WTC11 (cell line): ENCODE results near the gene MATR3. TPM values are rescaled to one million over a fixed set of nuclear protein-coding genes. Genes with fewer than 3 reads are reported as not detected.

Source experiments
- CBFB ChIP-seq: sonication (generic); formaldehyde crosslinking; IDR thresholded peaks from 2 replicates; pipeline ENCODE4 v1.8.1; 2022; ENCODE audit warnings: mild to moderate bottlenecking, low read depth, missing genetic modification reagents
- CREM ChIP-seq: sonication (generic); formaldehyde crosslinking; IDR thresholded peaks from 2 replicates; pipeline ENCODE4 v1.8.1; 2022; ENCODE audit warnings: mild to moderate bottlenecking, missing genetic modification reagents, moderate library complexity
- CTCF ChIP-seq: fragments of 200-600 bp; IDR thresholded peaks from 2 replicates; pipeline ENCODE4 v1.8.0; 2022; ENCODE audit warnings: antibody characterized with exemption
- E2F5 ChIP-seq: sonication (generic); formaldehyde crosslinking; IDR thresholded peaks from 2 replicates; pipeline ENCODE4 v1.8.1; 2022; ENCODE audit warnings: mild to moderate bottlenecking, moderate library complexity, missing genetic modification reagents
- ERG ChIP-seq: fragments of 250-450 bp; sonication (Bioruptor Pico); IDR thresholded peaks from 2 replicates; pipeline ENCODE4 v1.8.0; 2021; ENCODE audit warnings: mild to moderate bottlenecking
- ESRRA ChIP-seq: sonication (generic); formaldehyde crosslinking; IDR thresholded peaks from 2 replicates; pipeline ENCODE4 v1.8.1; 2022; ENCODE audit warnings: mild to moderate bottlenecking, missing genetic modification reagents, borderline replicate concordance
- FOXK1 ChIP-seq: sonication (generic); formaldehyde crosslinking; IDR thresholded peaks from 2 replicates; pipeline ENCODE4 v1.8.0; 2022; ENCODE audit warnings: mild to moderate bottlenecking, moderate library complexity, missing genetic modification reagents
- FOXP1 ChIP-seq: sonication (generic); formaldehyde crosslinking; IDR thresholded peaks from 2 replicates; pipeline ENCODE4 v1.8.0; 2022; ENCODE audit warnings: missing genetic modification reagents, mild to moderate bottlenecking, moderate library complexity, borderline replicate concordance
- HMGXB4 ChIP-seq: sonication (generic); formaldehyde crosslinking; IDR thresholded peaks from 2 replicates; pipeline ENCODE4 v1.8.1; 2023; ENCODE audit warnings: mild to moderate bottlenecking, moderate library complexity, missing genetic modification reagents
- MXD4 ChIP-seq: fragments of 250-450 bp; sonication (Bioruptor Pico); IDR thresholded peaks from 2 replicates; pipeline ENCODE4 v1.8.0; 2021; ENCODE audit warnings: mild to moderate bottlenecking, moderate library complexity, borderline replicate concordance
- NFATC4 ChIP-seq: fragments of 250-450 bp; sonication (Bioruptor Pico); IDR thresholded peaks from 2 replicates; pipeline ENCODE4 v1.9.0; 2021; ENCODE audit warnings: mild to moderate bottlenecking
- NFE2L1 ChIP-seq: sonication (generic); formaldehyde crosslinking; IDR thresholded peaks from 2 replicates; pipeline ENCODE4 v1.8.1; 2023; ENCODE audit warnings: missing genetic modification reagents
- OVOL2 ChIP-seq: fragments of 250-450 bp; sonication (Bioruptor Pico); IDR thresholded peaks from 2 replicates; pipeline ENCODE4 v1.9.0; 2021; ENCODE audit warnings: mild to moderate bottlenecking, borderline replicate concordance
- RORB ChIP-seq: fragments of 250-450 bp; sonication (Bioruptor Pico); IDR thresholded peaks from 2 replicates; pipeline ENCODE4 v1.9.0; 2021; ENCODE audit warnings: mild to moderate bottlenecking
- SMAD4 ChIP-seq: sonication (generic); formaldehyde crosslinking; IDR thresholded peaks from 2 replicates; pipeline ENCODE4 v1.8.0; 2022; ENCODE audit warnings: mild to moderate bottlenecking, missing genetic modification reagents
- SP1 ChIP-seq: sonication (generic); formaldehyde crosslinking; conservative IDR thresholded peaks from 2 replicates; pipeline ENCODE4 v1.8.1; 2022; ENCODE audit warnings: missing genetic modification reagents
- TEAD1 ChIP-seq: sonication (generic); formaldehyde crosslinking; IDR thresholded peaks from 2 replicates; pipeline ENCODE4 v1.8.0; 2022; ENCODE audit warnings: mild to moderate bottlenecking, missing genetic modification reagents
- ZBTB43 ChIP-seq: sonication (generic); formaldehyde crosslinking; IDR thresholded peaks from 2 replicates; pipeline ENCODE4 v1.8.1; 2023; ENCODE audit warnings: mild to moderate bottlenecking, missing genetic modification reagents
- ZNF121 ChIP-seq: sonication (generic); formaldehyde crosslinking; IDR thresholded peaks from 2 replicates; pipeline ENCODE4 v1.8.0; 2023; ENCODE audit warnings: missing genetic modification reagents
- ZNF263 ChIP-seq: sonication (generic); formaldehyde crosslinking; IDR thresholded peaks from 2 replicates; pipeline ENCODE4 v1.8.1; 2022; ENCODE audit warnings: low read depth, mild to moderate bottlenecking, moderate library complexity, missing genetic modification reagents
- ZNF416 ChIP-seq: fragments of 250-450 bp; sonication (Bioruptor Pico); IDR thresholded peaks from 2 replicates; pipeline ENCODE4 v1.9.0; 2021; ENCODE audit warnings: mild to moderate bottlenecking, inconsistent platforms
- ZNF532 ChIP-seq: fragments of 250-450 bp; sonication (Bioruptor Pico); IDR thresholded peaks from 2 replicates; pipeline ENCODE4 v1.9.0; 2021; ENCODE audit warnings: mild to moderate bottlenecking, borderline replicate concordance
- ZNF671 ChIP-seq: fragments of 250-450 bp; sonication (Bioruptor Pico); IDR thresholded peaks from 2 replicates; pipeline ENCODE4 v1.8.0; 2021; ENCODE audit warnings: mild to moderate bottlenecking
- total RNA-seq: library from RNA; stranded (reverse); gene quantifications from 3 replicates; pipeline ENCODE4 v1.2.3, GENCODE V29; 2021
- TF ChIP-seq, protein P1 (sequence below): fragments of 250-450 bp; sonication (Bioruptor Pico); IDR thresholded peaks from 2 replicates; pipeline ENCODE4 v1.9.0; 2021; ENCODE audit warnings: moderate library complexity, mild to moderate bottlenecking, inconsistent platforms, borderline replicate concordance
- TF ChIP-seq, protein P2 (sequence below): fragments of 250-450 bp; sonication (Bioruptor Pico); conservative IDR thresholded peaks from 2 replicates; pipeline ENCODE4 v1.9.0; 2021; ENCODE audit warnings: mild to moderate bottlenecking

The MATR3 gene
- total RNA-seq, 1 experiment from 2014 or later: 290 TPM

DNA sequence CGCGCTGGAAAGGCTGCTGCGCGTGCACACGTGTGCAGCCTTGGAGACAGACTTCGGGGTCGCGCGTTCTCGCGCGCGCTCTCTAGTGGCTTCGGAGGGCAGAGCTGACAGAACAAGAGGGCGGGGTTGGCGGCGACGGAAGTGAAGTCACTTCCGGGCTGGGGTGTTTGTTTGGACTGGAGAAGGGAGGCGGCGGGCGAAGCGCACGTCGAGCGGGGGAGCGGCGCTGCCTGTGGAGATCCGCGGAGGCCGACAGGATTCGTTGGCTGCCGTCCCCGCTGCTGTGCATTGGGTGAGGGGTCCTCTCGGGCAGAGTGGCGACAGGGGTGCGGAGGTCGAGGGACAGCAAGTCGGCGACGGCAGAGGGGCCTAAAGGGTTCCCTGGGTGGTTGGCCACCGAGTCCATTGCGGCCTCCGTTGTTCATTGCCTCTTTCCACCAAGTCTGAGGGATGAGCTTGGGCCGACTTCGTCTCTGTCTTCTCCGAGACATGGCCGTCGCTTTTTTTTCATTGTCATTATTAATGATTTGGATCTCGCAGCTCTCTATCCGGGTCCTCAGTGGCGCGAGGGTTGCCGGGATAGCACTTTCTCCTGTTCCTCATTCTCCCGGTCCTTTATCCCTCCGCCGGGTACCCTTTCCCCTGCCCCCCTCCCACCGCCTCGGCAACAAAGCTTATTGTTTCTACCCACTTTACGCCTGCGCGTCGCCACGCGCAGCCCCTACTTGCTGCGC, 48.3 kb downstream of the MATR3 start, which contains the start of gene PAIP2 (continued):
- TF ChIP-seq ZBTB43 (CRISPR knock-in tag) (0 out of 2 replicates have a peak, but pooled peaks have one; percentile 21), ZNF416 (no peak), MXD4 (no peak), ZNF532 (CRISPR knock-in tag) (no peak), CREM (CRISPR knock-in tag) (peak; percentile 85), SMAD4 (CRISPR knock-in tag) (no peak), E2F5 (CRISPR knock-in tag) (no peak), OVOL2 (no peak), TEAD1 (CRISPR knock-in tag) (peak; percentile 79; the same call in 1 of the 2 replicates), FOXK1 (peak; percentile 92), HMGXB4 (no peak; the same call in 1 of the 2 replicates), ERG (CRISPR knock-in tag) (no peak), CTCF (no peak), ZNF671 (CRISPR knock-in tag) (no peak), ZNF121 (no peak), NFE2L1 (CRISPR knock-in tag) (peak; percentile 63; the same call in 1 of the 2 replicates), NFATC4 (CRISPR knock-in tag) (no peak), ZNF263 (no peak), ESRRA (no peak), SP1 (CRISPR knock-in tag) (peak; percentile 87; the same call in 1 of the 2 replicates), RORB (CRISPR knock-in tag) (no peak), FOXP1 (CRISPR knock-in tag) (peak; percentile 80; the same call in 1 of the 2 replicates), CBFB (CRISPR knock-in tag) (peak; percentile 48; the same call in 1 of the 2 replicates)
- TF ChIP-seq, protein P1, sequence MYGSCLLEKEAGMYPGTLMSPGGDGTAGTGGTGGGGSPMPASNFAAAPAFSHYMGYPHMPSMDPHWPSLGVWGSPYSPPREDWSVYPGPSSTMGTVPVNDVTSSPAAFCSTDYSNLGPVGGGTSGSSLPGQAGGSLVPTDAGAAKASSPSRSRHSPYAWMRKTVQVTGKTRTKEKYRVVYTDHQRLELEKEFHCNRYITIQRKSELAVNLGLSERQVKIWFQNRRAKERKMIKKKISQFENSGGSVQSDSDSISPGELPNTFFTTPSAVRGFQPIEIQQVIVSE (CRISPR knock-in tag): no peak
- TF ChIP-seq, protein P2, sequence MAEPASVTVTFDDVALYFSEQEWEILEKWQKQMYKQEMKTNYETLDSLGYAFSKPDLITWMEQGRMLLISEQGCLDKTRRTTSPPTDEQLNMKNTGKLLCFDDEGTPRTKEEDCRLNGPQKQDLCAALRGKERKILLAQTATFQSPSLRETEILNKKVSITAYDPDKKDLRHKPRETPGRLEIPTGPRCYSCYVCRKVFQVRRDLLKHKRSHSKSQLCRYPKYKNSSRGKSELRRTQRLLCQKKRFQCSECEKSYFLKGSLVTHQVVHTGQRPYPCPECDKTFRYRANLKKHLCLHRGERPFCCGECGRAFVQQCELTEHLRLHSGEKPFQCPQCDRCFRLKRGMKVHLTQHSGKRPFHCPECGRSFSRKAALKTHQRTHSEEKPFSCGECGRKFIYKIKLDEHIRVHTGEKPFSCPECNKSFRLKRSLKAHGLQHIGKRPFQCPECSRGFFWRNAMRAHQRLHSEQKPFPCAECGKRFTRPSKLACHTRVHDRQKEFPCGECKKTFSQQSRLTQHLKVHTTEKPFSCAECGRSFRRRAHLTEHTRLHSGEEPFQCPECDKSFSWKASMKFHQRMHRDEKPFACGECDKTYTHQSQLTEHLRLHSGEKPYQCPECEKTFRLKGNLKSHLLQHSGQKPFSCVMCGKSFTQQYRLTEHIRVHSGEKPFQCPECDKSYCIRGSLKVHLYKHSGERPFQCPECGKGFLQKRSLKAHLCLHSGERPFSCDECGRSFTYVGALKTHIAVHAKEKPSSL (CRISPR knock-in tag): no peak
